Calu3 (cell line): Measurements from ENCODE around the gene ZNF774. TPM values are rescaled to one million over a fixed set of nuclear protein-coding genes. Genes with fewer than 3 reads are reported as not detected.
A peak's percentile ranks its signal among the peaks of the same experiment; 100 is the strongest.

Experiments used
- BruUV-seq: library from RNA; stranded (reverse); fragments of 400-500 nt; replicated peaks from 2 replicates; lab custom pipeline; 2021; lab: Mats Ljungman, UMichigan
- CTCF ChIA-PET: fragments of 300-600 bp; sonication (Branson Sonifier 250); formaldehyde crosslinking; loops from one replicate; lab custom pipeline; 2022; ENCODE audit warnings: antibody characterized with exemption; lab: Charles Lee
- DNase-seq: peaks from one replicate; pipeline ENCODE4 v3.0.0; 2022
- H3K27ac Mint-ChIP-seq: one replicate; pipeline ENCODE4 v1.8.0; 2022; ENCODE audit warnings: mixed read lengths; ENCODE audit not compliant: unreplicated experiment
- H3K27me3 Mint-ChIP-seq: one replicate; pipeline ENCODE4 v1.8.0; 2022; ENCODE audit warnings: mixed read lengths; ENCODE audit not compliant: unreplicated experiment
- H3K36me3 Mint-ChIP-seq: one replicate; pipeline ENCODE4 v1.8.0; 2022; ENCODE audit warnings: mild to moderate bottlenecking, moderate library complexity, mixed read lengths; ENCODE audit not compliant: insufficient read depth, unreplicated experiment
- H3K4me1 Mint-ChIP-seq: one replicate; pipeline ENCODE4 v1.8.0; 2022; ENCODE audit warnings: mild to moderate bottlenecking, low read depth, mixed read lengths; ENCODE audit not compliant: unreplicated experiment
- H3K4me3 Mint-ChIP-seq: one replicate; pipeline ENCODE4 v1.8.0; 2022; ENCODE audit warnings: mild to moderate bottlenecking, low read depth, moderate library complexity, mixed read lengths; ENCODE audit not compliant: unreplicated experiment
- H3K9me3 Mint-ChIP-seq: one replicate; pipeline ENCODE4 v1.8.0; 2022; ENCODE audit warnings: low read depth, mixed read lengths; ENCODE audit not compliant: unreplicated experiment
- intact Hi-C: fragments of 100-400 bp; cut with micrococcal nuclease; formaldehyde crosslinking; loops from one replicate; pipeline ENCODE4 v1.10.0; 2022; ENCODE audit not compliant: unreplicated experiment
- total RNA-seq: library from RNA; stranded (reverse); gene quantifications from 2 replicates; pipeline ENCODE4 v1.2.3, GENCODE V29; 2022
- TF ChIP-seq, protein P1 (sequence below): fragments of 200-600 bp; IDR thresholded peaks from one replicate; pipeline ENCODE4 v1.8.0; 2022; ENCODE audit warnings: antibody characterized with exemption; ENCODE audit not compliant: unreplicated experiment

The ZNF774 gene
- total RNA-seq, 1 experiment from 2014 or later, result 6.2 TPM

GRCh38 chr15:90400759-90401314 is 48.8 kb downstream of the ZNF774 start:
- intact Hi-C loops, result loop anchor here (5.0 kb wide), 1 partner anchor 79 kb away; no protein-coding TSS in a partner anchor
- Mint-ChIP-seq H3K36me3 (peaks cover 19% of the 10 kb centered on the region), H3K27ac (peak overlapping the region; percentile 84), H3K4me1 (peaks cover 47% of the 10 kb centered on the region), H3K9me3 (no peaks in the 10 kb centered on the region), H3K27me3 (no peaks in the 10 kb centered on the region), H3K4me3 (peak overlapping the region; percentile 52)
- peak; percentile 83 for DNase-seq
- TF ChIP-seq, protein P1, sequence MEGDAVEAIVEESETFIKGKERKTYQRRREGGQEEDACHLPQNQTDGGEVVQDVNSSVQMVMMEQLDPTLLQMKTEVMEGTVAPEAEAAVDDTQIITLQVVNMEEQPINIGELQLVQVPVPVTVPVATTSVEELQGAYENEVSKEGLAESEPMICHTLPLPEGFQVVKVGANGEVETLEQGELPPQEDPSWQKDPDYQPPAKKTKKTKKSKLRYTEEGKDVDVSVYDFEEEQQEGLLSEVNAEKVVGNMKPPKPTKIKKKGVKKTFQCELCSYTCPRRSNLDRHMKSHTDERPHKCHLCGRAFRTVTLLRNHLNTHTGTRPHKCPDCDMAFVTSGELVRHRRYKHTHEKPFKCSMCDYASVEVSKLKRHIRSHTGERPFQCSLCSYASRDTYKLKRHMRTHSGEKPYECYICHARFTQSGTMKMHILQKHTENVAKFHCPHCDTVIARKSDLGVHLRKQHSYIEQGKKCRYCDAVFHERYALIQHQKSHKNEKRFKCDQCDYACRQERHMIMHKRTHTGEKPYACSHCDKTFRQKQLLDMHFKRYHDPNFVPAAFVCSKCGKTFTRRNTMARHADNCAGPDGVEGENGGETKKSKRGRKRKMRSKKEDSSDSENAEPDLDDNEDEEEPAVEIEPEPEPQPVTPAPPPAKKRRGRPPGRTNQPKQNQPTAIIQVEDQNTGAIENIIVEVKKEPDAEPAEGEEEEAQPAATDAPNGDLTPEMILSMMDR, result no peak
- CTCF ChIA-PET, result interaction anchor here (1.3 to 4.0 kb wide), 4 partner anchors 9 to 39 kb away, joined by 3 to 27 read pairs (median 8); partner anchors contain the start of gene IQGAP1
- no TSS peak for BruUV-seq

GRCh38 chr15:90401495-90401894 is 49.4 kb downstream of the ZNF774 start:
- intact Hi-C loops, result loop anchor here (5.0 kb wide), 1 partner anchor 79 kb away; no protein-coding TSS in a partner anchor
- no peak for DNase-seq
- H3K4me3 Mint-ChIP-seq, result peak overlapping the region; percentile 52
- peaks cover 47% of the 10 kb centered on the region for H3K4me1 Mint-ChIP-seq
- CTCF ChIA-PET, result interaction anchor here (0.6 to 4.0 kb wide), 5 partner anchors 10 to 39 kb away, joined by 3 to 27 read pairs (median 4); partner anchors contain the start of gene IQGAP1
- H3K9me3 Mint-ChIP-seq, result no peaks in the 10 kb centered on the region
- H3K36me3 Mint-ChIP-seq, result peaks cover 19% of the 10 kb centered on the region
- no peaks in the 10 kb centered on the region for H3K27me3 Mint-ChIP-seq
- no TSS peak for BruUV-seq
- H3K27ac Mint-ChIP-seq, result peak overlapping the region; percentile 84
- TF ChIP-seq, protein P1, result no peak

- intact Hi-C loops, result loop anchor here (1.0 to 5.0 kb wide), 4 partner anchors 11 to 80 kb away; no protein-coding TSS in a partner anchor
- CTCF ChIA-PET, result interaction anchor here (1.3 to 4.0 kb wide), 5 partner anchors 10 to 76 kb away, joined by 3 to 27 read pairs (median 3); partner anchors contain the start of gene IQGAP1
- H3K27me3 Mint-ChIP-seq, result no peaks in the 10 kb centered on the region
- peak overlapping the region; percentile 38 for H3K4me3 Mint-ChIP-seq
- TF ChIP-seq, protein P1, result no peak
- H3K27ac Mint-ChIP-seq, result peak overlapping the region; percentile 84
- DNase-seq, result peak; percentile 53
- no peaks in the 10 kb centered on the region for H3K9me3 Mint-ChIP-seq
- BruUV-seq, result no TSS peak
- H3K4me1 Mint-ChIP-seq, result peaks cover 53% of the 10 kb centered on the region
- H3K36me3 Mint-ChIP-seq, result peaks cover 19% of the 10 kb centered on the region
These were observed 50.1 kb downstream of the ZNF774 start for GRCh38 chr15:90402223-90402622.

DNA sequence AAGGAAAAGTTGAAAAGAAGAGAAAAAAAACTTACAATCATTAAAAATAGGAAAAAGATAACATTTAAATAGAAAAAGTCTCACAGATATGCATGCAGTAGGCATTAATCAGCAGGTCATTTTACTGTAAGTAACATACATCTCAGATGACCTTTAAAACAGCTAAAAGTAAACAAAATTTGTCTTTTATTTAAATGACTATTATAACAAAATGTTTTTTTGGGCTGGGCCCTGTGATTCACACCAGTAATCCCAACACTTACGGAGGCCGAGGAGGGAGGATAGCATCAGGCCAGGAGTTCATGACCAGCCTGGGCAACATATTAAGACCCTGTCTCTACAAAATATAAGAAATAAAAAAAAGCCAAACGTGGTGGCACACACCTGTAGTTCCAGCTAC is 50.7 kb downstream of the ZNF774 start:
- CTCF ChIA-PET, result interaction anchor here (0.5 to 4.0 kb wide), 6 partner anchors 11 to 76 kb away, joined by 3 to 27 read pairs (median 3); partner anchors contain the start of gene IQGAP1

More for the DNA sequence above, 50.7 kb downstream of the ZNF774 start:
- Mint-ChIP-seq H3K27ac (peak overlapping the region; percentile 84), H3K4me3 (peak overlapping the region; percentile 38), H3K27me3 (no peaks in the 10 kb centered on the region), H3K36me3 (peaks cover 19% of the 10 kb centered on the region), H3K9me3 (no peaks in the 10 kb centered on the region), H3K4me1 (peaks cover 58% of the 10 kb centered on the region)
- intact Hi-C loops, result loop anchor here (1.0 to 5.0 kb wide), 4 partner anchors 11 to 80 kb away; no protein-coding TSS in a partner anchor
- no TSS peak for BruUV-seq
- no peak for DNase-seq
- TF ChIP-seq, protein P1, result no peak
